ENCODE measurements around the gene SOX5. TPM values are rescaled to one million over a fixed set of nuclear protein-coding genes. Genes with fewer than 3 reads are reported as not detected.

SOX5 gene
- total and polyA plus RNA-seq, 2 of the 8 experiments (the other 6 are each of a cell fraction or from before 2014, with no cell fraction given): 2.2 to 2.6 TPM

- Histone ChIP-seq H2BK20ac (ENCODE audit: low read length) (no peak overlapping the region), H3K27me3 (replicated peaks in 1 of 4; ENCODE audit: control insufficient read depth in 3 of 4, extremely low read depth in 1 of 4, insufficient read depth in 3 of 4, low read length in 3 of 4) (no peaks in the 10 kb centered on the region), H3K56ac (replicated peaks; ENCODE audit: insufficient read length, low read depth, low read length) (no peak overlapping the region), H4K5ac (ENCODE audit: insufficient read length, low read depth, low read length) (no peak overlapping the region), H4K91ac (replicated peaks; ENCODE audit: insufficient read length, low read length) (no peak overlapping the region), H3K4ac (replicated peaks; ENCODE audit: insufficient read length, low read depth, low read length) (no peak overlapping the region), H3K14ac (ENCODE audit: insufficient read length) (no peak overlapping the region), H3K23me2 (ENCODE audit: low read depth, low read length) (no peaks in the 10 kb centered on the region), H2BK12ac (ENCODE audit: low read depth, low read length) (no peak overlapping the region), H3K79me1 (ENCODE audit: low read depth, low read length) (no peaks in the 10 kb centered on the region), H3K4me2 (ENCODE audit: insufficient read depth in 1 of 2, low read depth in 2 of 2, low read length in 2 of 2) (no peak overlapping the region), H2AFZ (ENCODE audit: low read length) (no peak overlapping the region), H4K20me1 (replicated peaks in 1 of 2; ENCODE audit: control insufficient read depth in 1 of 2, insufficient read depth in 2 of 2, low read length in 2 of 2) (no peaks in the 10 kb centered on the region), H2AK5ac (ENCODE audit: low read depth, low read length) (no peak overlapping the region), H3K23ac (ENCODE audit: insufficient read length) (no peak overlapping the region), H3K4me3 (ENCODE audit: extremely low read depth in 1 of 4, insufficient read depth in 2 of 4, low read depth in 3 of 4, low read length in 4 of 4) (no peak overlapping the region), H4K8ac (ENCODE audit: extremely low read depth, insufficient read depth, low read length) (no peak overlapping the region), H2BK120ac (replicated peaks; ENCODE audit: low read depth, low read length) (no peak overlapping the region), H3K79me2 (ENCODE audit: control insufficient read depth in 1 of 2, insufficient read depth in 2 of 2, low read length in 2 of 2) (no peaks in the 10 kb centered on the region), H3K18ac (ENCODE audit: extremely low read depth, low read length) (no peak overlapping the region), H2BK5ac (ENCODE audit: low read depth, low read length) (no peak overlapping the region), H2BK15ac (ENCODE audit: low read length) (no peak overlapping the region), H3K4me1 (replicated peaks in 1 of 4; ENCODE audit: control insufficient read depth in 3 of 4, insufficient read depth in 4 of 4, low read length in 3 of 4) (no peaks in the 10 kb centered on the region), H3K9ac (replicated peaks in 1 of 4; ENCODE audit: extremely low read depth in 1 of 4, low read depth in 3 of 4, low read length in 3 of 4) (no peak overlapping the region), H3K36me3 (ENCODE audit: control insufficient read depth in 2 of 4, insufficient read depth in 4 of 4, low read length in 3 of 4) (no peaks in the 10 kb centered on the region), H3K9me3 (ENCODE audit: insufficient read depth in 2 of 2, low read depth in 1 of 2, low read length in 1 of 2) (no peaks in the 10 kb centered on the region), H3K27ac (ENCODE audit: low read depth, low read length) (no peak overlapping the region)
- CTCF ChIA-PET (ENCODE audit: partially characterized antibody): no interaction called here
- DNase-seq (ENCODE audit: low read depth in 1 of 2, low spot score in 2 of 2) (no peak), FAIRE-seq (no peak)
- POLR2A ChIA-PET (ENCODE audit: partially characterized antibody): no interaction called here
- no peak for TF ChIP-seq GABPA (IDR thresholded peaks at IDR 0.05; ENCODE audit: borderline replicate concordance, insufficient read depth, low read length)
- no peak for TF ChIP-seq TCF12 (IDR thresholded peaks at IDR 0.05; ENCODE audit: low read depth, low read length)
- no peak for TF ChIP-seq SUZ12 (IDR thresholded peaks at IDR 0.05; ENCODE audit: low read length)
- no peak for TF ChIP-seq POLR2A (IDR thresholded peaks at IDR 0.05; ENCODE audit: control extremely low read depth in 1 of 2, low read depth in 2 of 2, low read length in 2 of 2)
- TF ChIP-seq CEBPB (IDR thresholded peaks at IDR 0.05; ENCODE audit: low read depth, low read length): no peak
- no peak for TF ChIP-seq CTBP2 (IDR thresholded peaks at IDR 0.05; ENCODE audit: borderline replicate concordance, insufficient read depth, insufficient read length, low read length)
- no peak for TF ChIP-seq JUN (IDR thresholded peaks at IDR 0.05; ENCODE audit: low read depth, low read length)
- no peak for TF ChIP-seq CHD1 (IDR thresholded peaks at IDR 0.05; ENCODE audit: low read depth, low read length)
- TF ChIP-seq, protein P1, sequence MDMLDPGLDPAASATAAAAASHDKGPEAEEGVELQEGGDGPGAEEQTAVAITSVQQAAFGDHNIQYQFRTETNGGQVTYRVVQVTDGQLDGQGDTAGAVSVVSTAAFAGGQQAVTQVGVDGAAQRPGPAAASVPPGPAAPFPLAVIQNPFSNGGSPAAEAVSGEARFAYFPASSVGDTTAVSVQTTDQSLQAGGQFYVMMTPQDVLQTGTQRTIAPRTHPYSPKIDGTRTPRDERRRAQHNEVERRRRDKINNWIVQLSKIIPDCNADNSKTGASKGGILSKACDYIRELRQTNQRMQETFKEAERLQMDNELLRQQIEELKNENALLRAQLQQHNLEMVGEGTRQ (IDR thresholded peaks at IDR 0.05; ENCODE audit: low read length): no peak
Measured at GRCh38 chr12:23729359-23729758, 220.1 kb downstream of the SOX5 start.
